GM19395 (cell line): ENCODE data around the gene KRTAP5-10.
"Not testable (repeated sequence)": the region's sequence is repeated elsewhere in the genome, so short reads cannot be mapped to it uniquely, and the experiment has no call there.

Source experiments
- ATAC-seq: cut with Tn5 transposase; IDR thresholded peaks from one replicate; pipeline ENCODE4 v1.9.1; 2021; ENCODE audit warnings: mild to moderate bottlenecking, moderate library complexity; ENCODE audit not compliant: unreplicated experiment

The KRTAP5-10 gene

GRCh38 chr11:71565263-71565662 lies at the start of gene KRTAP5-10:
Gene KRTAP5-10, plus strand, starts transcription at chr11:71565563. Its CDS starts 25 bp downstream, at chr11:71565588.
- no peak for ATAC-seq

GRCh38 chr11:71518506-71519471 lies 46.6 kb upstream of the KRTAP5-10 start:
- no peak for ATAC-seq

GRCh38 chr11:71519546-71519945 lies 45.8 kb upstream of the KRTAP5-10 start:
- ATAC-seq = no peak

GRCh38 chr11:71525188-71525937 lies 40.0 kb upstream of the KRTAP5-10 start:
- no peak for ATAC-seq

- ATAC-seq = no peak
Measured at GRCh38 chr11:71525938-71526495, 39.3 kb upstream of the KRTAP5-10 start.

GRCh38 chr11:71526796-71527575 lies 38.4 kb upstream of the KRTAP5-10 start, which contains the start of gene KRTAP5-7:
Gene KRTAP5-7, plus strand, starts transcription at chr11:71527267. Its CDS starts 34 bp downstream, at chr11:71527301.
- not testable (repeated sequence) for ATAC-seq

- ATAC-seq = no peak
Measured at GRCh38 chr11:71527576-71528210, 37.7 kb upstream of the KRTAP5-10 start.

- ATAC-seq = no peak
Measured at GRCh38 chr11:71530602-71531001, 34.8 kb upstream of the KRTAP5-10 start.

GRCh38 chr11:71532036-71532610 lies 33.2 kb upstream of the KRTAP5-10 start:
- ATAC-seq = no peak

GRCh38 chr11:71534711-71535608 lies 30.4 kb upstream of the KRTAP5-10 start:
- not testable (repeated sequence) for ATAC-seq

GRCh38 chr11:71535825-71536224 lies 29.5 kb upstream of the KRTAP5-10 start:
- ATAC-seq = no peak

GRCh38 chr11:71537537-71537936 lies 27.8 kb upstream of the KRTAP5-10 start:
- ATAC-seq = no peak

GRCh38 chr11:71537977-71538665 lies 27.2 kb upstream of the KRTAP5-10 start, which contains the start of gene KRTAP5-8:
Gene KRTAP5-8, plus strand, starts transcription at chr11:71538025. Its CDS starts 31 bp downstream, at chr11:71538056.
- ATAC-seq = not testable (repeated sequence)

- ATAC-seq = no peak
Measured at GRCh38 chr11:71538666-71538990, 26.7 kb upstream of the KRTAP5-10 start.

- ATAC-seq = no peak
Measured at GRCh38 chr11:71539017-71539416, 26.3 kb upstream of the KRTAP5-10 start.

GRCh38 chr11:71539971-71540370 lies 25.4 kb upstream of the KRTAP5-10 start:
- ATAC-seq = not testable (repeated sequence)

GRCh38 chr11:71540521-71541304 lies 24.6 kb upstream of the KRTAP5-10 start:
- not testable (repeated sequence) for ATAC-seq
